Measurements from ENCODE around the gene NRXN3. TPM values are rescaled to one million over a fixed set of nuclear protein-coding genes. Genes with fewer than 3 reads are reported as not detected.

Gene NRXN3
- total RNA-seq, 2 experiments from 2014 or later, result not detected

- H3K9me2 ChIP-seq (ENCODE audit: insufficient read depth, low read length), result no peaks in the 10 kb centered on the region
- H3K4me2 ChIP-seq (ENCODE audit: low read length), result no peak overlapping the region
- intact Hi-C loops (cut with micrococcal nuclease; ENCODE audit: unreplicated experiment), result no loop called here
- H3K27ac ChIP-seq (ENCODE audit: low read depth, low read length, poor library complexity, severe bottlenecking), result no peak overlapping the region
- H3K4me3 ChIP-seq (ENCODE audit: low read depth, low read length, poor library complexity, severe bottlenecking), result no peak overlapping the region
- no peaks in the 10 kb centered on the region for H3K36me3 ChIP-seq (ENCODE audit: insufficient read depth, low read length)
- no peaks in the 10 kb centered on the region for H3K79me2 ChIP-seq (ENCODE audit: insufficient read depth, low read depth, low read length)
- DNase-seq (ENCODE audit: low spot score), result no peak
- no peaks in the 10 kb centered on the region for H3K9me3 ChIP-seq (ENCODE audit: low read length)
- no peak for TF ChIP-seq EZH2phosphoT487 (IDR thresholded peaks at IDR 0.05; ENCODE audit: borderline replicate concordance, low read depth, low read length)
- TF ChIP-seq, protein P1, sequence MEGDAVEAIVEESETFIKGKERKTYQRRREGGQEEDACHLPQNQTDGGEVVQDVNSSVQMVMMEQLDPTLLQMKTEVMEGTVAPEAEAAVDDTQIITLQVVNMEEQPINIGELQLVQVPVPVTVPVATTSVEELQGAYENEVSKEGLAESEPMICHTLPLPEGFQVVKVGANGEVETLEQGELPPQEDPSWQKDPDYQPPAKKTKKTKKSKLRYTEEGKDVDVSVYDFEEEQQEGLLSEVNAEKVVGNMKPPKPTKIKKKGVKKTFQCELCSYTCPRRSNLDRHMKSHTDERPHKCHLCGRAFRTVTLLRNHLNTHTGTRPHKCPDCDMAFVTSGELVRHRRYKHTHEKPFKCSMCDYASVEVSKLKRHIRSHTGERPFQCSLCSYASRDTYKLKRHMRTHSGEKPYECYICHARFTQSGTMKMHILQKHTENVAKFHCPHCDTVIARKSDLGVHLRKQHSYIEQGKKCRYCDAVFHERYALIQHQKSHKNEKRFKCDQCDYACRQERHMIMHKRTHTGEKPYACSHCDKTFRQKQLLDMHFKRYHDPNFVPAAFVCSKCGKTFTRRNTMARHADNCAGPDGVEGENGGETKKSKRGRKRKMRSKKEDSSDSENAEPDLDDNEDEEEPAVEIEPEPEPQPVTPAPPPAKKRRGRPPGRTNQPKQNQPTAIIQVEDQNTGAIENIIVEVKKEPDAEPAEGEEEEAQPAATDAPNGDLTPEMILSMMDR (conservative IDR thresholded peaks at IDR 0.05; ENCODE audit: low read length), result no peak
- ChIA-PET CTCF (ENCODE audit: unreplicated experiment) (no interaction called here), POLR2A (interaction anchor here (0.6 kb wide), 1 partner anchor 468 kb away, joined by 3 read pairs; no protein-coding TSS in a partner anchor)
- no TSS peak for BruUV-seq (replicated peaks)
- no peaks in the 10 kb centered on the region for H3K4me1 ChIP-seq (ENCODE audit: insufficient read depth, low read length, poor library complexity, severe bottlenecking)
- no peaks in the 10 kb centered on the region for H4K20me1 ChIP-seq (ENCODE audit: insufficient read depth, low read length)
- H2AFZ ChIP-seq (ENCODE audit: low read length), result no peak overlapping the region
Observed at GRCh38 chr14:78627114-78627513, 456.9 kb downstream of the NRXN3 start.

GRCh38 chr14:78631551-78631950, 461.4 kb downstream of the NRXN3 start:
- no peaks in the 10 kb centered on the region for H3K9me3 ChIP-seq (ENCODE audit: low read length)
- TF ChIP-seq, protein P1 (conservative IDR thresholded peaks at IDR 0.05; ENCODE audit: low read length), result no peak
- no peak for TF ChIP-seq EZH2phosphoT487 (IDR thresholded peaks at IDR 0.05; ENCODE audit: borderline replicate concordance, low read depth, low read length)
- intact Hi-C loops (cut with micrococcal nuclease; ENCODE audit: unreplicated experiment), result no loop called here
- H3K4me1 ChIP-seq (ENCODE audit: insufficient read depth, low read length, poor library complexity, severe bottlenecking), result no peaks in the 10 kb centered on the region
- no peak overlapping the region for H3K4me2 ChIP-seq (ENCODE audit: low read length)
- H3K4me3 ChIP-seq (ENCODE audit: low read depth, low read length, poor library complexity, severe bottlenecking), result no peak overlapping the region
- no peak overlapping the region for H2AFZ ChIP-seq (ENCODE audit: low read length)
- no peak for DNase-seq (ENCODE audit: low spot score)
- BruUV-seq (replicated peaks), result no TSS peak
- no peaks in the 10 kb centered on the region for H3K9me2 ChIP-seq (ENCODE audit: insufficient read depth, low read length)
- no peaks in the 10 kb centered on the region for H3K36me3 ChIP-seq (ENCODE audit: insufficient read depth, low read length)
- H3K27ac ChIP-seq (ENCODE audit: low read depth, low read length, poor library complexity, severe bottlenecking), result no peak overlapping the region
- ChIA-PET POLR2A (no interaction called here), CTCF (ENCODE audit: unreplicated experiment) (no interaction called here)
- no peaks in the 10 kb centered on the region for H4K20me1 ChIP-seq (ENCODE audit: insufficient read depth, low read length)
- H3K79me2 ChIP-seq (ENCODE audit: insufficient read depth, low read depth, low read length), result no peaks in the 10 kb centered on the region

GRCh38 chr14:78633752-78634151, 463.6 kb downstream of the NRXN3 start:
- Histone ChIP-seq H3K79me2 (ENCODE audit: insufficient read depth, low read depth, low read length) (no peaks in the 10 kb centered on the region), H3K4me1 (ENCODE audit: insufficient read depth, low read length, poor library complexity, severe bottlenecking) (no peaks in the 10 kb centered on the region), H3K27ac (ENCODE audit: low read depth, low read length, poor library complexity, severe bottlenecking) (no peak overlapping the region), H3K9me3 (ENCODE audit: low read length) (no peaks in the 10 kb centered on the region), H3K4me3 (ENCODE audit: low read depth, low read length, poor library complexity, severe bottlenecking) (no peak overlapping the region), H2AFZ (ENCODE audit: low read length) (no peak overlapping the region), H3K36me3 (ENCODE audit: insufficient read depth, low read length) (no peaks in the 10 kb centered on the region), H4K20me1 (ENCODE audit: insufficient read depth, low read length) (no peaks in the 10 kb centered on the region), H3K4me2 (ENCODE audit: low read length) (no peak overlapping the region), H3K9me2 (ENCODE audit: insufficient read depth, low read length) (no peaks in the 10 kb centered on the region)
- intact Hi-C loops (cut with micrococcal nuclease; ENCODE audit: unreplicated experiment), result no loop called here
- TF ChIP-seq EZH2phosphoT487 (IDR thresholded peaks at IDR 0.05; ENCODE audit: borderline replicate concordance, low read depth, low read length), result no peak
- TF ChIP-seq, protein P1 (conservative IDR thresholded peaks at IDR 0.05; ENCODE audit: low read length), result no peak
- ChIA-PET POLR2A (no interaction called here), CTCF (ENCODE audit: unreplicated experiment) (no interaction called here)
- DNase-seq (ENCODE audit: low spot score), result no peak
- BruUV-seq (replicated peaks), result no TSS peak
